Measurements from ENCODE around the gene MTRF1L.
"Not testable (repeated sequence)": the region's sequence is repeated elsewhere in the genome, so short reads cannot be mapped to it uniquely, and the experiment has no call there.

MTRF1L gene

DNA sequence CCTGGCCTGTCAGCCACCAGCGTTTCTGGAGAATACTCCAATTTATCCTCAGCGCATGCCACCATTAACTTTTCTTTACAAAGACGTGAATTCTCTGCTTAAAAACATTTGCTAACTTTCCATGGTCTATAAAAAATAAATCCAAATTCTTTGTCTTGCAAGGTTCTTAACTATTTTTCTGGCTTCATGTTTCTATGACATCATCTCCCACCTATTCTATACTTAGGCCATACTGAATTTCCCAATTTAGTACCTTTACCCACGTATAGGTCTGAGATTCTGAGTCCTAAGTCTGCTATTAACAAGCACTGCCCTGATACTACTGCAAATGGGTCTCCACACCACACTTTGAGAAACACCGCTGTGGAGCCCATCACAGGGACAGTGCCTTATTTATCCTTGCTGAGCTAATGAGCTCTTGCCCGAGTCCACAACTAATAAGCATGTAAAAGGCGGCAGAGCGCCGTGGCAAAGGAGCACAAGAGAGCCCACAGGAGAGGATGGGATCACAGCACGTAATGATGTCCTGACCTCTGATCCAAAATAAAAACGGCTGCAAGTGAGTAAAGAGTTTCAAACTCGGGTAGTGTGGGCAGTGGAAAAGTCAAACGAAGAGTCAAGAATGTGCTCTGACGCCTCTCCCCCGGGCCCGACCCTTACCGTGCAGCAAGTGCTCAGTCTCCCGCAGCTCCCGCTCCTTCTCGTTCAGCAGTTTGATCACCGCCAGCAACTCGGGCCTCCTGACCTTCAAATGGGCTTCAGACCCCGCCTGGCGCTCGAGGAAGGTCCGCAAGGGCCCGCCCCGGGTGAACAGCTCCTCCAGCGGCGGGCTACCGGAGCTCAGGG is 519 bp downstream of the MTRF1L start:
- no peak for DNase-seq

DNA sequence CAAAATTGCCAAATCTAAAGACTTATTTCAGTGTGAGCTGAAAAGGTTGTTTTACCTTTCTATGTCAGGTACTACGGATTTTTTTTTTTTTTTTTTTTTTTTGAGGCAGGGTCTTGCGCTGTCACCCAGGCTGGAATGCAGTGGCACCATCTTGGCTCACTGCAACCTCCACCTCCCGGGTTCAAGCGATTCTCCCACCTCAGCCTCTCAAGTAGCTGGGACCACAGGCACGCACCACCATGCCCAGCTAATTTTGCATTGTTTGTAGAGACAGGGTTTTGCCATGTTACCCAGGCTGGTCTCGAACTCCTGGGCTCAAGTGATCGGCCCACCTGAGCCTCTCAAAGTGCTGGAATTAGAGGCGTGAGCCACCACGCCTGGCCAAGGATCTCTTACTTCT is 1.7 kb downstream of the MTRF1L start:
- not testable (repeated sequence) for DNase-seq

DNA sequence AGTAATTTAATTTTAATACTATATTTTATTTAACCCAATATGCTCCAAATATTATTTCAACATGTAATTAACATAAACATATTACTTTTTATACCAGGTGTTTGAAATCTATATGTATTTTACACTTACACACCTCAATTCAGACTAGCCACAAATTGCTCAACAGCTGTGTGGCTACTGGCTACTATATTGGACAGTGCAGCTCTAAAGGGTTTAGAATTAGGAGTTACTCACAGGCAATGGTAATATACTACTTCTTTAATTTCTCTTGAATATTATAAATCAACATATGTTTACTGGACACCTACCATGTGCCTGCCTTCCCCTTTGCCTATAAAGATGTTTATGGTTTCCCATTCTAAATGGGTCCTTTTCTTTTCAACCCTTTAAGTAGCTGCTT is 2.3 kb downstream of the MTRF1L start:
- no peak for DNase-seq

GRCh38 chr6:152999538-152999937 is 3.0 kb downstream of the MTRF1L start:
- DNase-seq: not testable (repeated sequence)

GRCh38 chr6:152993847-152994246 is 8.7 kb downstream of the MTRF1L start:
- DNase-seq: no peak

DNA sequence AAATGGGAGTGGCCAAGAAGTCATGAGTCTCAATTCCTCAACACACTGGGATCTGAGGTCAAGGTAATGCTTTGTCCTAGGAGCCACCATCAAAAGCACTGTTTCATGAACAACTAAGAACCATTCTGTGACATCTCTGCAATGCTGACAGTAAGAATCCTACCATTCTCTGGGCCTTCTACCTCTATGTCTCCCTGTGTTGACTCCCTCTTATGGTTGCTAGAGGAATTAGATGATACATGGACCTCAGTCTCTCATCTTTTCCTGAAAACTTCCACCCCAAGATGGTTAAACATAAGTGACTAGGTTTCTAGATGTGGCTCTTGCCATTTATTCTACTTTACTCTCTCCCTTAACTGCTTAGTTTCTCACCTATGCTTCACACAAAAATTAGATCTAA is 9.1 kb downstream of the MTRF1L start:
- no peak for DNase-seq

DNA sequence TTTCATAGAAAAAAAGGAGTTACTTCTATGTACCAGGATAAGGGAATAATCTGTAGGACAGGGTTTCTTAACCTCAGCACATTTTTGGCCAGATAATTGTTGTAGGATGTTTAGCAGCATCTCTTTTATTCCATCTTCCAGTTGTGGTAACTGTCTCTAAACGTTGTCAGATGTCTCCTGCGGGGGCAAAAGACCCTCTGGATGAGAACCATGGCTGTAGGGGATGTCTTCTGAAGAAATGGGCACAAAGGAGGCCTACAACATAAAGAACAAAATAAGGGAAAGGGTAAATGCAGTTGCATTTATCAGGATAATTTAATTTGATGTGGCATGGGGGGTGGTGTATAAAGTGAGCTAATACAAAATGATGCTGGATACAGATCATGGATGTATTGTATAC is 15.5 kb downstream of the MTRF1L start:
- DNase-seq: no peak

- not testable (repeated sequence) for DNase-seq
These were observed 17.2 kb downstream of the MTRF1L start for GRCh38 chr6:152985300-152985699.

DNA sequence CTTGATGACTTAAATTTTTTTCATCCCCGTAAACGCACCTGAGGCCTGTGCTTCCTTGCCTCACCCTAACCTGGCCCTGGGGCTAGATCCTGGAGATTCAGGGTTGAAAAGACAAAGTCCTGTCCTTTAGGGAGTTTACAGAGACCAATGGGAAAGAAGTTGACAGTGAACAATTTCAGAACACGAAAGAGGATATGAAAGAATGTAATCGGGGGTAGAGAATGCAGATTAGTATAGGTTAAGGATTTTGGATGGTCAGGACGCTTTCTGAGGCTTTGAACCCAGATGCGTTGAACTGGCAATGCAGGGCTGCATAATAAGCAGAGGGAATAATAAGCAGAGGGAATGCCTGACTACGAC is 18.0 kb downstream of the MTRF1L start:
- no peak for DNase-seq

GRCh38 chr6:152983637-152984512 is 18.6 kb downstream of the MTRF1L start:
- DNase-seq: peak; percentile 90

GRCh38 chr6:152982904-152983636 is 19.4 kb downstream of the MTRF1L start, which contains the start of gene FBXO5:
TSS of gene FBXO5 (minus strand) at chr6:152983041. CDS start at chr6:152982959, 82 bp downstream.
- peak; percentile 92 for DNase-seq

- no peak for DNase-seq
These were observed 20.3 kb downstream of the MTRF1L start for GRCh38 chr6:152981989-152982903.

- no peak for DNase-seq
These were observed 21.3 kb downstream of the MTRF1L start for GRCh38 chr6:152981219-152981618.

GRCh38 chr6:152980656-152981055 is 21.9 kb downstream of the MTRF1L start:
- no peak for DNase-seq

DNA sequence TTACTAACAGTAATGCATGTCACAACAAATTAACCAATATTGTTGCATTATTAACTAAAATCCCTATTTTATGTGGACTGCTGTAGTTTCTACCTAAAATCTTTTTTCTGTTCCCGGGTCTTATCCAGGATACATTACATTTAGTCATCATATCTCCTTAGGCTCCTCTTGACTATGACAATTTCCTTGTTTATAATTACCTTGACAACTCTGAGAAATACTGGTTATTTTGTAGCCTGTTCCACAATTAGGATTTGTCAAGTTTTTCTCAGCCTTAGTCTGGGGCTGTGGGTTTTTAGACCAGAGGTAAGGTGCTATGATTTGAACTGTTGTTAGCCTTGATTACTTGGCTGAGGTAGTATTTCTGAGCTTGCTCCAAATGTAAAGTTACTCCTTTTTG is 23.4 kb downstream of the MTRF1L start:
- no peak for DNase-seq

GRCh38 chr6:152978058-152978457 is 24.5 kb downstream of the MTRF1L start:
- DNase-seq: no peak

DNA sequence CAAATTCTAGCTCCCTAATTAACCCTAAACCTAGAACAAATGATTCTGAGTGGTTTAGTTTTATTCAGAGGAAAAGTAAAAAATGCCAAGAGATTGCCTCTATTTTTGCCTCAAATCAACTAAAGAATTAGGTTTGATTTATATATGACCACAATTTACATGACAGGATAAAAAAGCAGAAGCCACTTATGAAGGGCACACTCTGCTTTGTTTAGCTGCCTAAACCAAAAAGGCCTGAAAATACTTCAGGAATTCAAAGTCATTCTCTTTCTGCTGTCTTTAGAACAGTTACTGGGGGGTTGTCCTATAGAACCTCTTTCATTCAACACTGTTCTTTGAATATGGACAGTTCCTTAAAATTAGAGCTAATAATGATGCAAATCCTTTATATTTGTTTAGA is 25.0 kb downstream of the MTRF1L start:
- DNase-seq: no peak

DNA sequence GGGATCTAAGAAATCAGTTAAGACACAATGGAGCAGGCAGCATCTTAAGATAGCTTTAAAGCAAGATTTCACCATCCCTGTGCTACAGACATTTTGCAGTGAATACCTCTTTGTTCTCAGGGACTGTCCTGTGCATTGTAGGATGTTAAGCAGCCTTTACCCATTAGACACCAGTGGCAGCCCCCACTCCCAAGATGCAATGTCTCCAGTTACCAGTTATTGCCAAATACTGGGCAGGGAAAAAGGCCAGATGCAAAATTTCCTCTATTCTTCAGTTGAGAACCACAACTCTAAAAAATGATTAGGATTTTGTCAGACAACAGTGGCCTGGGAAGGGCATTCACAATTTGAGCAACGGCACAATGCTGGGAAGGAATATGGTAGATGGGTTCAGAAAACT is 25.8 kb downstream of the MTRF1L start:
- no peak for DNase-seq

DNA sequence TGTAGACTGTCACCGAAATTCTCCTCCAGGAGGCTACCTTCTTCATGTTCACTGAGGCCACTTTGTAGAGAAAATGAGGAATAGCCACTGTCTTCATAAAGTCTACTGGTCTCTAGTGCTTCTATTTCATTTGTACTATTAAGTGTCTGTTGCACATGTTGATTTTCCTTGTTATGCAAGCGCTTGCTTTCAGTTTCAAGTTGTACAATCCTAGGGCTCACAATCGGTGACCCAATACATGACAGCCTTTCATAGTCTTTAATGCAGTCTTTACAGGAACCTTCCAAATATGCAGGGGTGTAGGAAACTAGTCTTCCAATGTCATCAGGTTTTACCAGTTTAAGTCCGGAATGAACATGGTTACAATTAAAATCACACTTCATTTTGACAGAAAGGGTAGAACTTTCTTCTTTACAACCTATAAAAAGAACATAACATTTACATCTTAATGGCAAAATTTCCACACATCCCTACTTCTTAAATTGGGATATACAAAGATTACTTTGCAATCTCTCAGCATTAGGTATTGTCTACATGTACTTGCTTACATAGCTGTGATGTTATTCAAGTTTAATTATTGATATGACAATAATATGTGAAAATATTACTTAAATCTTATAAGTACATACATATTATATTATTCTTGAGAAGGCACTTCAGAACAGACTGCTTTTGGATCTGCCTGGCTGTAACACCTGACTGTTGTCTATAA is 27.1 kb downstream of the MTRF1L start:
- DNase-seq: no peak

- no peak for DNase-seq
These were observed 28.6 kb downstream of the MTRF1L start for GRCh38 chr6:152973916-152974315.

DNA sequence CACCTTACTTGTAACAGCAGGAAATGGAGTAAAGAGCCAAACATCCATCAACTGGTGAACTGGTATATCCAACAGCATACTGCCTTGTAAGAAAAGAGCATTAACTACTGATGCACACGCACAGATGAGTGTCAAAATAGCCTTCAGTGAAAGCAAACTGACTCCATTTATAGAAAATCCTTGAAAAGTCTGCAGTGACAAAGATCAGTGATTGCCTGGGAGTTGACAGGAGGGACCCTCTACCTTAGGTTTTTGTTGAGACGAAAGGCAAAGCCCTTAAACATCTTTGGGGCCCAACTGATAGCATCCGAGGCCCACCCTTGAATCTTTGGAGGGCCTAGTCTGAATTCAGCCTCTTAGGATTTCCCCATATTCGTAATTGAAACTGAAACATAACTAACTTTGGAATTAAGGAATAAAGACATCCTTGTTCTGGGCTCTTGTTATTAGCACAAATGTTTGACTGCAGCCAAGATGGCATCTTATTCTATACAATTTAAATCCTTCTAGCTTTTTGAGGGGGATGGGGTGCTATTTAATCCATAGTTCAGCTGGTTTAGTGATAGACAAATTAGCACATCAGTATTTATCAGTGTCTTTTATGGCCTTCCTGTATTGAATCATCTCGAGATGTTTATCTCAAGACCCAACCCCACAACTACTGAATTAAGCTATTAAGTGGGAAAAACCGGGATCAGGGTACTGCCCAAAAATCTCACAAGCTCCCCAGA is 32.7 kb downstream of the MTRF1L start:
- no peak for DNase-seq
